ENCODE data around the gene TXNDC12.
"Not testable (repeated sequence)": the region's sequence is repeated elsewhere in the genome, so short reads cannot be mapped to it uniquely, and the experiment has no call there.

TXNDC12 gene

GRCh38 chr1:52032785-52033131, 22.2 kb downstream of the TXNDC12 start:
- no peak for TF ChIP-seq CTCF (IDR thresholded peaks at IDR 0.05; ENCODE audit: low read depth, low read length)
- DNase-seq (ENCODE audit: low read depth in 2 of 2), result peak; percentile 69 to 78
- peak overlapping the region; percentile 67 to 95 for H3K4me3 ChIP-seq (replicated peaks in 1 of 2; ENCODE audit: low read depth in 2 of 2, low read length in 2 of 2)

- no peak for DNase-seq (ENCODE audit: low read depth in 2 of 2)
- peak overlapping the region; percentile 67 to 95 for H3K4me3 ChIP-seq (replicated peaks in 1 of 2; ENCODE audit: low read depth in 2 of 2, low read length in 2 of 2)
- TF ChIP-seq CTCF (IDR thresholded peaks at IDR 0.05; ENCODE audit: low read depth, low read length), result no peak
Observed at GRCh38 chr1:52032124-52032784, 22.7 kb downstream of the TXNDC12 start.

DNA sequence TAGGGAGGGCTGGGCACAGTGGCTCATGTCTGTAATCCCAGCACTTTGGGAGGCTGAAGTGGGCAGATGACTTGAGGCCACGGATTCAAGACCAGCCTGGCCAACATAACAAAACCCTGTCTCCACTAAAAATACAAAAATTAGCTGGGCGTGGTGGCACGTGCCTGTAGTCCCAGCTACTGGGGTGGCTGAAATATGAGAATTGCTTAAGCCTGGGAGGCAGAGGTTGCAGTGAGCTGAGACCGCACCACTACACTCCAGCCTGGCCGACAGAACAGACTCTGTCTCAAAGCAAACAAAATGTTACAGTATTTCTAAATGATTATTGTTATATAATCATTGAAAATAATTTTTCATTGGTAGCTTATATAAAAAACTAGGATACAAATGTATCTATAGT, 26.2 kb downstream of the TXNDC12 start:
- not testable (repeated sequence) for DNase-seq (ENCODE audit: low read depth in 2 of 2); H3K4me3 ChIP-seq (replicated peaks in 1 of 2; ENCODE audit: low read depth in 2 of 2, low read length in 2 of 2)

GRCh38 chr1:52028328-52028727, 26.7 kb downstream of the TXNDC12 start:
- no peak for DNase-seq (ENCODE audit: low read depth in 2 of 2)
- H3K4me3 ChIP-seq (replicated peaks in 1 of 2; ENCODE audit: low read depth in 2 of 2, low read length in 2 of 2), result no peak overlapping the region
- TF ChIP-seq CTCF (IDR thresholded peaks at IDR 0.05; ENCODE audit: low read depth, low read length), result no peak

- H3K4me3 ChIP-seq (replicated peaks in 1 of 2; ENCODE audit: low read depth in 2 of 2, low read length in 2 of 2), result no peak overlapping the region
- no peak for TF ChIP-seq CTCF (IDR thresholded peaks at IDR 0.05; ENCODE audit: low read depth, low read length)
- no peak for DNase-seq (ENCODE audit: low read depth in 2 of 2)
Observed at GRCh38 chr1:52026278-52026677, 28.7 kb downstream of the TXNDC12 start.

- TF ChIP-seq CTCF (IDR thresholded peaks at IDR 0.05; ENCODE audit: low read depth, low read length), result no peak
- no peak overlapping the region for H3K4me3 ChIP-seq (replicated peaks in 1 of 2; ENCODE audit: low read depth in 2 of 2, low read length in 2 of 2)
- peak in 1 of 2 donors; percentile 43 for DNase-seq (ENCODE audit: low read depth in 2 of 2)
Observed at GRCh38 chr1:52022133-52022532, 32.9 kb downstream of the TXNDC12 start.

GRCh38 chr1:52008071-52008809, 46.8 kb downstream of the TXNDC12 start:
- no peak for TF ChIP-seq CTCF (IDR thresholded peaks at IDR 0.05; ENCODE audit: low read depth, low read length)
- H3K4me3 ChIP-seq (replicated peaks in 1 of 2; ENCODE audit: low read depth in 2 of 2, low read length in 2 of 2), result no peak overlapping the region
- no peak for DNase-seq (ENCODE audit: low read depth in 2 of 2)

Measured in cardiac fibroblast (primary cell).